Measurements from ENCODE around the gene EPHA1.
"Not testable (repeated sequence)": the region's sequence is repeated elsewhere in the genome, so short reads cannot be mapped to it uniquely, and the experiment has no call there.

Gene EPHA1

GRCh38 chr7:143429770-143430698 lies 21.4 kb upstream of the EPHA1 start:
- DNase-seq, result no peak

- no peak for DNase-seq
These were observed 18.0 kb upstream of the EPHA1 start for GRCh38 chr7:143426479-143427142.

GRCh38 chr7:143424476-143424875 lies 15.8 kb upstream of the EPHA1 start:
- not testable (repeated sequence) for DNase-seq

- no peak for DNase-seq
These were observed 13.4 kb upstream of the EPHA1 start for GRCh38 chr7:143422033-143422432.

- not testable (repeated sequence) for DNase-seq
These were observed 12.0 kb upstream of the EPHA1 start for GRCh38 chr7:143420624-143421023.

GRCh38 chr7:143419880-143420279 lies 11.2 kb upstream of the EPHA1 start:
- no peak for DNase-seq

- no peak for DNase-seq
These were observed 10.2 kb upstream of the EPHA1 start for GRCh38 chr7:143418681-143419458.

- no peak for DNase-seq
These were observed 9.2 kb upstream of the EPHA1 start for GRCh38 chr7:143417734-143418383.

- no peak for DNase-seq
These were observed 8.0 kb upstream of the EPHA1 start for GRCh38 chr7:143416565-143417149.

- DNase-seq, result no peak
These were observed 7.2 kb upstream of the EPHA1 start for GRCh38 chr7:143415742-143416397.

GRCh38 chr7:143415209-143415608 lies 6.6 kb upstream of the EPHA1 start:
- DNase-seq, result not testable (repeated sequence)

- DNase-seq, result no peak
These were observed 4.5 kb upstream of the EPHA1 start for GRCh38 chr7:143413123-143413522.

- DNase-seq, result no peak
These were observed 3.5 kb upstream of the EPHA1 start for GRCh38 chr7:143411976-143412708.

- DNase-seq, result no peak
These were observed 1.9 kb upstream of the EPHA1 start for GRCh38 chr7:143410521-143411004.

- no peak for DNase-seq
These were observed 387 bp downstream of the EPHA1 start for GRCh38 chr7:143408252-143408685.

- DNase-seq, result peak; percentile 14
These were observed 1.1 kb downstream of the EPHA1 start for GRCh38 chr7:143407287-143408251.

GRCh38 chr7:143406002-143406357 lies 2.7 kb downstream of the EPHA1 start:
- DNase-seq, result no peak

GRCh38 chr7:143405173-143406001 lies 3.3 kb downstream of the EPHA1 start:
- DNase-seq, result no peak

GRCh38 chr7:143402233-143402632 lies 6.4 kb downstream of the EPHA1 start:
- DNase-seq, result not testable (repeated sequence)
